ENCODE data around the gene SOD3. TPM values are rescaled to one million over a fixed set of nuclear protein-coding genes. Genes with fewer than 3 reads are reported as not detected.

The SOD3 gene
- total RNA-seq, 4 donors from 2014 or later: 199 to 801 (median 448) TPM

DNA sequence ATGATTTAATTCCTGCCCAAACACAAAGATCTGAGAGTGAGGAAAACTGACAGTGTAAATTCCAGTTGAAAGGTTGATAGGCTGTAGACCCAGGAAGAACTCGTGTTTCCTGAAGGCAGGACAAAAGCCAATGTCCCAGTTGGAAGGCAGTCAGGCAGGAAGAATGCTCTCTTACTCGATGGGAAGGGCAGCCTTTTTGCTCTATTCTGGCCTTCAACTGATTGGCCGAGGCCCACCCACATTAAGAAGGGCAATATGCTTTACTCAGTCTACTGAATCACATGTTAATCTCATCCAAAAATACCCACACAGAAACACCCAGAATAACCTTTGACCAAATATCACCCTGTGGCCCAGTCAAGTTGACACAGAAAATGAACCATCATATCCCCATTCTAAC, 45.3 kb upstream of the SOD3 start:
- TF ChIP-seq, protein P1, sequence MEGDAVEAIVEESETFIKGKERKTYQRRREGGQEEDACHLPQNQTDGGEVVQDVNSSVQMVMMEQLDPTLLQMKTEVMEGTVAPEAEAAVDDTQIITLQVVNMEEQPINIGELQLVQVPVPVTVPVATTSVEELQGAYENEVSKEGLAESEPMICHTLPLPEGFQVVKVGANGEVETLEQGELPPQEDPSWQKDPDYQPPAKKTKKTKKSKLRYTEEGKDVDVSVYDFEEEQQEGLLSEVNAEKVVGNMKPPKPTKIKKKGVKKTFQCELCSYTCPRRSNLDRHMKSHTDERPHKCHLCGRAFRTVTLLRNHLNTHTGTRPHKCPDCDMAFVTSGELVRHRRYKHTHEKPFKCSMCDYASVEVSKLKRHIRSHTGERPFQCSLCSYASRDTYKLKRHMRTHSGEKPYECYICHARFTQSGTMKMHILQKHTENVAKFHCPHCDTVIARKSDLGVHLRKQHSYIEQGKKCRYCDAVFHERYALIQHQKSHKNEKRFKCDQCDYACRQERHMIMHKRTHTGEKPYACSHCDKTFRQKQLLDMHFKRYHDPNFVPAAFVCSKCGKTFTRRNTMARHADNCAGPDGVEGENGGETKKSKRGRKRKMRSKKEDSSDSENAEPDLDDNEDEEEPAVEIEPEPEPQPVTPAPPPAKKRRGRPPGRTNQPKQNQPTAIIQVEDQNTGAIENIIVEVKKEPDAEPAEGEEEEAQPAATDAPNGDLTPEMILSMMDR (IDR thresholded peaks at IDR 0.05): no peak
- TF ChIP-seq POLR2A (IDR thresholded peaks at IDR 0.05) (no peak), POLR2AphosphoS5 (IDR thresholded peaks at IDR 0.05) (no peak), EP300 (IDR thresholded peaks at IDR 0.05) (no peak)
- H3K27me3 ChIP-seq: no peaks in the 10 kb centered on the region
- H3K4me3 ChIP-seq: no peak overlapping the region
- H3K4me1 ChIP-seq: peaks cover 0 to 2% (median 0%) of the 10 kb centered on the region in 3 donors
- H3K36me3 ChIP-seq: no peaks in the 10 kb centered on the region
- no peak overlapping the region for H3K27ac ChIP-seq
- ATAC-seq: no peak
- 83% methylated on average over 1 of the region's 3 CpGs; no CpG with 5 or more reads in 1 of the 2 donors for WGBS, 2 donors (ENCODE audit: low coverage in 1 of 2)
- H3K9me3 ChIP-seq: no peaks in the 10 kb centered on the region

DNA sequence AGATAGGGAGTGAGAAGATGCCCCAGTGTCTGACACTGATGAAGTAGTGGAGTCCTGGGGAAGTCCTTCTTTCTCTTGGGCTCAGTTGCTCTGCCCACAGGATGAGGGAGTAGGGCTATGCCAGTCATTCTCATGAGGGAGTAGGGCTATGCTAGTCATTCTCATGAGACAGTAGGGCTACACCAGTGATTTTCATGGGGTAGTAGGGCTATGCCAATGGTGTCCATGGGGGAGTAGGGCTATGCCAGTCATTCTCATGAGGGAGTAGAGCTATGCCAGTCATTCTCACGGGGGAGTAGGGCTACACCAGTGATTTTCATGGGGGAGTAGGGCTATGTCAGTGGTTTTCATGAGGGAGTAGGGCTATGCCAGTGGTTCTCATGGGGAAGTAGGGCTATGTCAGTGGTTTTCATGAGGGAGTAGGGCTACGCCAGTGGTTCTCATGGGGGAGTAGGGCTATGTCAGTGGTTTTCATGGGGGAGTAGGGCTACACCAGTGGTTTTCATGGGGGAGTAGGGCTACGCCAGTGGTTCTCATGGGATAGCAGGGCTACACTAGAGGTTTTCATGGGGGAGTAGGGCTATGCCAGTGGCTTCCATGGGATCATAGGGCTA, 43.3 kb upstream of the SOD3 start:
- Histone ChIP-seq H3K27me3 (no peaks in the 10 kb centered on the region), H3K4me1 (no peaks in the 10 kb centered on the region), H3K9me3 (peaks cover 0 to 10% (median 0%) of the 10 kb centered on the region in 3 donors), H3K4me3 (no peak overlapping the region), H3K27ac (no peak overlapping the region), H3K36me3 (no peaks in the 10 kb centered on the region)
- WGBS, 2 donors (ENCODE audit: low coverage in 1 of 2): 67 to 89% methylated on average over 1 to 3 of the region's 3 CpGs
- ATAC-seq: no peak
- TF ChIP-seq, protein P1 (IDR thresholded peaks at IDR 0.05): no peak
- no peak for TF ChIP-seq POLR2A (IDR thresholded peaks at IDR 0.05)
- no peak for TF ChIP-seq EP300 (IDR thresholded peaks at IDR 0.05)
- no peak for TF ChIP-seq POLR2AphosphoS5 (IDR thresholded peaks at IDR 0.05)

DNA sequence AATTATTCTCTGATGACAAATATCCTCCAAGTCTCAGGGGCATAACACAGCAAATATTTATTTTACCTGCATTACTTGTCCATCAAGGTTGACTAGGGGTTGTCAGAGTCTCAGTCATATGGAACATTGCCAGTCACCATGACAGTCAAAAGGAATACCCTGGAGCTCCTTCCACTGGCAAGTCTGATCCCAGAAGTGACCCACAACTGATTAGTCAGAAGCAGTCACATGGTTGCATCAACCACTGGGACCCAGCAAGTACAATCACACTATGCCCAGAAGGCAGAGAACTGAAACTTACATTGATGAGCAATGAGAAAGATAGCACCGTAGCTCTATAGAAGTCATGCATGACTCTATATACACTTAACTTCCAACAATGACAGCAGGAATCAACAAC, 41.9 kb upstream of the SOD3 start:
- WGBS, 2 donors (ENCODE audit: low coverage in 1 of 2): 64 to 90% methylated on average over 1 of the region's 1 CpG
- Histone ChIP-seq H3K36me3 (no peaks in the 10 kb centered on the region), H3K9me3 (peaks cover 0 to 18% (median 0%) of the 10 kb centered on the region in 3 donors), H3K4me1 (no peaks in the 10 kb centered on the region), H3K27ac (no peak overlapping the region), H3K27me3 (no peaks in the 10 kb centered on the region), H3K4me3 (no peak overlapping the region)
- TF ChIP-seq EP300 (IDR thresholded peaks at IDR 0.05) (no peak), POLR2AphosphoS5 (IDR thresholded peaks at IDR 0.05) (no peak), POLR2A (IDR thresholded peaks at IDR 0.05) (no peak)
- TF ChIP-seq, protein P1 (IDR thresholded peaks at IDR 0.05): no peak
- ATAC-seq: no peak

DNA sequence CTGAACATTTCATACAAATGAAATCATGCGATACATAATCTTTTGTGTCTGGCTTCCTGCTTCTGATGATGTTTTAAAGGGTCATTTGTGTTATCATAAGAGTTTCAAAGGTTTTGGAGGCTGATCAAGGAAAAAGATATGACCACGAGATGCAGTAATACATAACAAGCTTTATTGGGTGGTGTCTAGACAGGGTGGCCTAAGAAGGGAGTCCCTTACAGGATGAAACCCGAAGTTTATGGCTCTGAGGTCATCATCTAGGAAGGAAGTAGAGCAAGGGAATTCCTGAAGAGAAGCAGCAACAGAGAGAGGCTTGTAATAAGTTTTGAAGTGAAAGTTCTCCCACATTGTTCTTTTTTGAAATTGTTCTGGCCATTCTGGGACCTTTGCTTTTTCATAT, 40.8 kb upstream of the SOD3 start:
- H3K27me3 ChIP-seq: no peaks in the 10 kb centered on the region
- H3K27ac ChIP-seq: no peak overlapping the region
- no peaks in the 10 kb centered on the region for H3K36me3 ChIP-seq
- WGBS, 2 donors (ENCODE audit: low coverage in 1 of 2): 43 to 58% methylated on average over 3 of the region's 3 CpGs
- TF ChIP-seq POLR2A (IDR thresholded peaks at IDR 0.05): no peak
- no peak for TF ChIP-seq EP300 (IDR thresholded peaks at IDR 0.05)
- no peak for TF ChIP-seq POLR2AphosphoS5 (IDR thresholded peaks at IDR 0.05)
- TF ChIP-seq, protein P1 (IDR thresholded peaks at IDR 0.05): no peak
- peaks cover 0 to 18% (median 0%) of the 10 kb centered on the region in 3 donors for H3K9me3 ChIP-seq
- H3K4me1 ChIP-seq: no peaks in the 10 kb centered on the region
- no peak for ATAC-seq
- H3K4me3 ChIP-seq: no peak overlapping the region

DNA sequence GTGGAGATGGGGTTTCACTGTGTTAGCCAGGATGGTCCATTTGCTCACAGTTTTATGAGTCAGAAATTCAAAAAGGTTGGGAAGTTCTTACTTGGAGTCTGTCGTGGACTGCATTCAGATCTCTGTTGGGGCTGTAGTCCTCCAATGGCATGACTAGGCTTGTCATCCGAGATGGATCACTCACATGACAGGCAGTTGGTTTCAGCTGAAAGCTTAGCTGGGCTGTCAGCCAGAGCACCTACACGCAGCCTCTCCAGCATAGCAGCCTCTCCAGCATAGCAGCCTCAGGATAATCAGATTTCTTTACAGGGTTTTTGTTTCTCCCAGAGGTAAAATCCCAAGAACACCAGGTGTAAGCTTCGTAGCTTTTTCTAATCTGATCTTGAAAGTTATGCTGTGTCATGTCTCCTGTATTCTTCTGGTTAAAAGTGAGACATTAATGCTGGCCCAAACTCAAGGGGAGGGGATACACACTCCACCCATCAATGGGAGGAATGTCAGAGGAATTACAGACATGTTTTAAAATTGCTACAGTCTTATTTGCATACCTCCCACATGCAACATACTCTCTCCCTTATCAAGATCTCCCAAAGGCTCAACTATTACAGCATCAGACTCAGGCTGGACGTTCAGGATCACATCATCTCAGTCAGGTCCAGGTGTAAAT, 31.6 kb upstream of the SOD3 start:
- peak; percentile 54 for ATAC-seq
- 9 to 38% methylated on average over 4 of the region's 5 CpGs for WGBS, 2 donors (ENCODE audit: low coverage in 1 of 2)
- H3K36me3 ChIP-seq: no peaks in the 10 kb centered on the region
- peaks cover 0 to 21% (median 4%) of the 10 kb centered on the region in 3 donors for H3K4me1 ChIP-seq
- no peaks in the 10 kb centered on the region for H3K9me3 ChIP-seq
- peak overlapping the region in 3 of 4 donors; percentile 12 to 56 (median 55) for H3K27ac ChIP-seq
- no peaks in the 10 kb centered on the region for H3K27me3 ChIP-seq
- TF ChIP-seq, protein P1 (IDR thresholded peaks at IDR 0.05): no peak
- TF ChIP-seq EP300 (IDR thresholded peaks at IDR 0.05): no peak
- TF ChIP-seq POLR2AphosphoS5 (IDR thresholded peaks at IDR 0.05): no peak
- no peak for TF ChIP-seq POLR2A (IDR thresholded peaks at IDR 0.05)
- no peak overlapping the region for H3K4me3 ChIP-seq

All from gastroesophageal sphincter (tissue), 4 donors.